HG02852 (cell line): ENCODE results near the gene AFG1L.
"Not testable (repeated sequence)": the region's sequence is repeated elsewhere in the genome, so short reads cannot be mapped to it uniquely, and the experiment has no call there.

Experiments used
- ATAC-seq: cut with Tn5 transposase; IDR thresholded peaks from one replicate; pipeline ENCODE4 v1.9.1; 2021; ENCODE audit warnings: mild to moderate bottlenecking, moderate library complexity; ENCODE audit not compliant: unreplicated experiment

AFG1L gene

DNA sequence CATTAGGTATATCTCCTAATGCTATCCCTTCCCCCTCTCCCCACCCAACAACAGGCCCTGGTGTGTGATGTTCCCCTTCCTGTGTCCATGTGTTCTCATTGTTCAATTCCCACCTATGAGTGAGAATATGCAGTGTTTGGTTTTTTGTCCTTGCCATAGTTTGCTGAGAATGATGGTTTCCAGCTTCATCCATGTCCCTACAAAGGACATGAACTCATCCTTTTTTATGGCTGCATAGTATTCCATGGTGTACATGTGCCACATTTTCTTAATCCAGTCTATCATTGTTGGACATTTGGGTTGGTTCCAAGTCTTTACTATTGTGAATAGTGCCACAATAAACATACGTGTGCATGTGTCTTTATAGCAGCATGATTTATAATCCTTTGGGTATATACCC, 154.9 kb downstream of the AFG1L start:
- ATAC-seq, result not testable (repeated sequence)

DNA sequence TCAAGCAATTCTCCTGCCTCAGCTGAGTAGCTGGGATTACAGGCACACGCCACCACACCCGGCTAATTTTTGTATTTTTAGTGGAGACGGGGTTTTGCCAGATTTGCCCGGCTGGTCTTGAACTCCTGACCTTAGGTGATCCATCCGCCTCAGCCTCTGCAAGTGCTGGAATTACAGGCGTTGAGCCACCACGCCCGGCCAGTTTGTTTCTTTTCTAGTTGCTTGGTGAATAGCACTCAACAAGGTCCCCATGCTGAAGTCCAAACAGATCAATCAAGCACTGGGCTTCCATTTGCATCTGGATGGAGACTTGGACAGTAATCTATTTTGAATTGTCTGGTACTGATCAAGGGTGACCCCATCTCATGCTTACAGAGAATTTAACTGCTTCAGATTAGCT, 157.0 kb downstream of the AFG1L start:
- ATAC-seq, result no peak

DNA sequence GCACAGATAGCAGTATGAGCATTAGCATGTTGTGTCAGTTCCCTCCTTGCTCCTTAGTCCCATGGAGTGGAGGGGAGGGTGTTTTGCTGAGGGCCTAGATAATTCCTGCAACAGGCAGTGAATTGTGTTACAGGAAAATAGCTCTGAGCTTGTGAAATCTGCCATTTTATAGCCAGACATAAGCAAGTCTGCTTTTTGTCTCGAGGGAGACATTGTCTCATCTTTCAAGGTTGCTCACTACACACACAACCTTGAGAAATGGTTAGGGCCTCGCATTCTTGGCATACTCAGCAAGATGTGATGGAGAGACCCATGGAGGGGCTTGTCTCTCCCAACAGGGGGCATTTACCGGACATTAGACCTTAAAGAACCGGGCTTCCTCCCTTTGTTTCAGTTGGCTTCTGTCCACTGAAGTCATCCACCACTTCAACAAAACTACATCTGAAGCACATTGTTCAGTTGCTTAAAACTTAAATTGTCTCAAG, 157.9 kb downstream of the AFG1L start:
- ATAC-seq, result no peak

DNA sequence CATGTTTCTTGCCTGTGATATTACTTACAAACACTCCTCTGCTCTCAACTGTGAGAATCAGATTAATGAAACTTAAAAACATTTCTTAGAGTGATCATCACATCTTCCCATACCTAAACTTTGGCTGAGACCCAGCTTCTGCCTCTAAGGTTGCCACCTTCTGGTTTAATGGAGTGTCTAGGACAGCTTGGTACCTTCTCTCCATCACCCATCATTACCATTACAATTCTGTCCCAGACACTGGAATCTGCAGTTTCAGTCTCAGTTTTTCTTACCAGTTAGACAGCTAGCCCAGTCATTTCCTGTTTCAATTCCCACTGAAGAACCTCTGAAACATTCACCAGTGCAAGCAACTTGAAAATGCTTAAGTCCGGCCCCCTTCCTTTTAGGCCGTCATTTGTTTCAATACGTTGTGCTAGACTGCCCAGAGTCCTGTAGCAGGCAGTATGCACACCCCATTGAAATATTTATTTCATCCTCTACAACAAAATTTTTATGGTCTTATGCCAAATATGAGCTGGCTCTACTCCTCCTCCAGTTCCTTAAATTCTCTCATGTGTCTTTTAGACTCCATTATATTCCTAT, 158.8 kb downstream of the AFG1L start:
- ATAC-seq, result no peak

DNA sequence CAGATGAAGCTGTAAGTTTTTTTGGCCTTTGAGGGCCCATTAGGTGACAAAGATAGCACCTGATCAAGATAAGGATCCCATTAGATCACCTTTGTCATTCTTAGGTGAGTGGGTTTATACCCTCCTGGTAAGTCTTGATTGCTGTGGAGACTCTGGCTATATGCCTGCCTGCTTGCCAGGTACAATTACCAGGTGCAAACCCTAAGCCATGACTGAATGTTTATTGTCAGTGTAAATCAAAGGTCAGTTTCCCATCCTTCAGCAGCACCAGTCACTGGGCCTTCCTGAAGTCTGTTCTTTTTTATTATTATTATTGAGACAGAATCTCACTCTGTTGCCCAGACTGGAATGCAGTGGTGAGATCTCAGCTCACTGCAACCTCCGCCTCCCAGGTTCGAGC, 159.5 kb downstream of the AFG1L start:
- ATAC-seq, result no peak

DNA sequence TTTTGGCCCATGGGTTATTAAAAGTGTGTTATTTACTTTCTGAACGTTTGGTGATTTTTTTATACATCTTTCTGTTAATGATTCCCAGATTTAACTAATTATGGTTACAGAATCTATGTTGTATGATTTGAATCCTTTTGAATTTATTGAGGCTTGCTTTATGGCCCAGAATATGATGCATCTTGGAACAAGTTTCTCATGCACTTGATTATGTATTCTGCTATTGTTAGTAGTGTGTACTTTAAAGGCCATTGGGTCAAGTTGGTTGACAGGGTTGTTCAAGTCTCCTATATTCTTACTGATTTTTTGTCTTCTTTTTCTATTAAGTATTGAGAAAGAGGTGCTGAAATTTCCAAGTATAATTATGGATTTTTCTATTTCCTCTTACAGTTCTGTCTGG, 160.8 kb downstream of the AFG1L start:
- ATAC-seq, result no peak

DNA sequence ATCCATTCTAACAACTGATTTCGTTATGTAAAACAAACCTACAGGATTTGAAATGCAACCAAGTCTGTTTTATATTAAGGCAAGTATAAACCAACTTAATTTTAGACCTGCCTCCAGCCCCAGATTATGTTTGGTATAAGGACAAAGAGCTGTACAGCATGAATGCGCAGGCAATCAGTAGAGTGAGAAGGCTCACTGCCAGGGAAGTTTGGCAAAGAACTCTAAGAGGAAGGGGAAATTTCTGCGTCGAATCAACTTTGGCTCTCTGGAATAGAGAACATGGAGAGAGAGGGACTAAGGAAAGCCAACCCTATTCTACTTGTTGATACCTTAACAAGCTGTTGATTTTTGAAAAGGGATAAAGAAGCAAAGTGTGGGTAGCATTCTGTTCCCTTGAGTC, 168.9 kb downstream of the AFG1L start:
- no peak for ATAC-seq

DNA sequence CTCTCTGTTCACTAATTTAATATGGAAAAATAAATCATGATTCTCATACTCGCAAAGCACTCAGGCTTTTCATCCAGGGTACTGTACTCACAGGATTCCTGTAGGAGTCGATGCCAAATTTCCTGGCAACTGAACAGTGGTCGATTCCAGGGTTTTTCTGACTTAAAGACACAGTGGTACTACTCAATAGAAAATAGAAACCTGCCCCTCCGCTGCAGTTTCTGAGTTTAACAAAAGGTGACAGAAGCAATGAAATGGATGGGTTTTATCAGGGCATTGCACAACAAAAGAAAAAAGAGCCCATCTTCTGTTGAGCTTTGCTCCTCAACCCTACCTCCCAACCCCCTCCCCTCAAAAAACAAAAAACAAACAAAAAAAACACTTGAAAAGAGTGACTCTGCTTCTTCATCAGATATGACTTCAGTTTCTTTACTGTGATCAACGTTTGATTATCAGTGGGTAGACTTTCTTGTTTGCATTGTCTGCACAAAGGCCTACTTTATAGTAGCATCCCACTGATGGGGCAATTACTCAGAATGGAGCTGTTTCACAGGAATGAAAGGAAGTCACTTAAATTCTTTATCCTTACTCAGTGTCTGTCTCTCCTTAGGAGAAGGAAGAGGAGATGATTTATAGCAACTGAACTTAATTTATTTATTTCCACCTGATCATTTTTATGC, 169.7 kb downstream of the AFG1L start:
- no peak for ATAC-seq

DNA sequence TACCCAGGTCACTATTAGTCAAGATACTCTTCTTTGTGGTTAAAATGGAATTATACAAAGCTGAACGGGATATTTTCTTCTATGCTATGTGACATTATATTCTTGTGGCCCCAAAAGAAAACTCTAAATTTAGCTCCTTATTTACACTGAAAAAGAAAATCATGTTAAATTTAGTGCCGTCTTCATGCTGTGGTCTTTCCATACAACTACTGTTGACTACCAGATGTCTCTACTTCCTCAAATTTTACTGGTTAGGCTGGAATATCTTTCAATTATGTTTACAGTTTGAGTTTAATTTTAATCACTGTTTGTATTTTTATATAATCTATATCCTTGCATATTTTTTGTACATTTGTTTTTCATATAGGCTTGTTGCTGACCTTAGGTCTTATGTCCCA, 170.2 kb downstream of the AFG1L start:
- ATAC-seq, result no peak

DNA sequence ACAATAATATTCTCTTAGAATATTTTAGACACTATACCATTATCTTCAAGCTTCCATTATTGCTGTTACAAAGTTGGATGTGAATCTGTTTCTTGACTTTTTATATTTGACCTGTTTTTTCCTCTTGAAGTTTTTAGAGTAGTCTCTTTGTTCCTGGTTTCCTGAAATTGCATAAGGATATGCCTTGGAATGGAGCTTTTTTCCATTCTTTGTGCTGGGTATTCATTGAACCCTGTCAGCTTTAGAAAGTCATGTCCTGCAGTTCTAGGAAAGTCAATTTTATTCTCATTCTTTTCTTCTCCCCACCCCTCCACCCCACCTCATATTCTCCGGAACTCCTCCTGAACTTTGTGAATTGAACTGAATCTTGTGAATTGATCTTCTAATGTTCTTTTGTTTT, 173.5 kb downstream of the AFG1L start:
- no peak for ATAC-seq

DNA sequence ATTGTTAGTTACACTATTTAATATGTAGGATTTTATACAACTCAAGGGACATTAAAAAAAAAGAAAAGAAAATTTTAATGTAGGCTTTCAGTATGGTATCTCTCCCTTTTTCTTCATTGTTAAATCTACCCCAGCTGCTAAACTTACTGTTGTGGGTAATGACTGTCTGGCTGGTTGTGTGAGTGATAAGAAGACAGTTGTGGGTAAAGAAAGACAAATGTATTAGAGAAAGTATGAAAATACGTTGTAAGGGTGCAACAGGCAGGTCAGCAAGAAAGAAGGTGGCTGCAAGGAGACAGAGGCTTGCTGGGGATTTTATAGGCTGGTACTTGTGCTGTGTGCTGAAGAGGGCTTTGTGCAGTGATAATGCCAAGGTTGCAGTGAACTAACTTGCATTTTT, 174.5 kb downstream of the AFG1L start:
- ATAC-seq, result no peak

DNA sequence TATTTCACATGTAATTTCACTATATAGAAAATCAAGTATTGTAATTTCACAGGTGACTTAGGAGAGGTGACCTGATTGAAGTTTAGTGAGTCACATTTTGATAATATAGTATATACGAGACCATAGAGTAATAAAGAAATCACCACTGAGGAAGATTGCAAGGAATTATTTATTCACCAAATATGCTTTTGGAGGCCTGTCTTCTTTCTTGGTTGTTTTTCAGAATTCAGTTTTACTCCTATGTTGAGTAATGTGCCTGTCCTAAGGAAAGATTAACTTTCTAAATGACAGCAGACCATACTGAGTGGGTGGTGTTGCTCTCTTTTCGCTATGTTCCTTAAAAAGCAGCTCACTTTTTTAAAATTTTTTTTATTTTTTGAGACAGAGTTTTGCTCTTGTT, 178.3 kb downstream of the AFG1L start:
- ATAC-seq, result no peak

DNA sequence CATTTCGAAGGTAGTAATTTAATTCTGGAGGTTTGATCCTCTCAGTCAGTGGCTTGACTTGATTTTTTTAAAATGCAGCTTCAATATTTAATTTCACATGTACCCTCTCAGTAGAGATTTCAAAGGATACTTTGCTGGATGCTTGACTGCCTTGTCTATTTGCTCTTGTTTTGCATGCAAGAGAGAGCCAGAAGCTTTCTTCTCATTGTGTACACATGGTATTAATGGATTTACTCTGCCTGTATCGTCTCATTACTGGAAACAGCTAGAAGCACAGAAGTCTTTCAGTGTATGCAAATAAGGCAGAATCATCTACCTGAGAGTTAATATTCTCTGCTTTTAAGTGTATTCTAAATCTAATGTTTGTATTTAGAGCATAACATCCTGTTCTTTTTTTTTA, 181.5 kb downstream of the AFG1L start:
- ATAC-seq, result no peak

DNA sequence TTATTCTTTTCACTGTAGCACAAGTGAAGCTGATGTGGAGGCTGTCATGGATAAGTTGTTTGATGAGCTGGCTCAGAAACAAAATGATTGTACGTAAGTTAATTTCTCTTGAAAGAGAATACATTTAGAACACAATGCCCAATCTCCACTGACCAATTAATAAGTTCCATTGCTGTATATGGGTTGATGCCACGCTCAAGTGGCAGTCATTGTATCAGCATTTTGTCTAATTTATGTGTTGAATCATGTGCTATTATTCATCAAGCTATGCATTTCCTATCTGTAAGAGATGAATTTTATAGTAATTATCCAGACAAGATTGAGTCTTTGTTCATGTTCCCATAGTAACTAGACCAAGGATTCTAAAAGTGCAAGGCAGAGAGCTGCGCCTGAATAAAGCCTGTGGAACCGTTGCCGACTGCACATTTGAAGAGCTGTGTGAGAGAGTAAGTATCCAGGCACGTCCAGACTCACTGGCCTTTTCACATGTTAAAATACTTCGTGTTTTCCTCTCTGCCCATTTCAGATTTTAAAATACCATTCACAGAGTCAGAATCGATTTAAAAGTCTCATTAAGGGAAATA, 182.1 kb downstream of the AFG1L start:
- ATAC-seq, result no peak

DNA sequence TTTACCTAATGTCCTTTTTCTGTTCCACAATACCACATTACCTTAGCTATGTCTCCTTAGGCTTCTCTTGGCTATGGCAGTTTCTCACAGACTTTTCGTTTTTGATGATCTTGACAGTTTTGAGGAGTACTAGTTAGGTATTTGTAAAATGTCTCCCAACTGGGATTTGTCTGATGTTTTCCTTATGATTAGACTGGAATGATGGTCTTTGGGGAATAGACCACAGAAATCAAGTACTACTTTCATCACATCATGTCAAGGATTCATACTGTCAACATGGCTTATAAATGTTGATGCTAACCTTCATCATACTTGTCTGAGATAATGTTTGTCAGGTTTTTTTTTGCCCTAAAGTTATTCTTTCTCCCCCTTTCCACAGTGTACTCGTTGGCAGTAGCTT, 187.7 kb downstream of the AFG1L start:
- ATAC-seq, result no peak

DNA sequence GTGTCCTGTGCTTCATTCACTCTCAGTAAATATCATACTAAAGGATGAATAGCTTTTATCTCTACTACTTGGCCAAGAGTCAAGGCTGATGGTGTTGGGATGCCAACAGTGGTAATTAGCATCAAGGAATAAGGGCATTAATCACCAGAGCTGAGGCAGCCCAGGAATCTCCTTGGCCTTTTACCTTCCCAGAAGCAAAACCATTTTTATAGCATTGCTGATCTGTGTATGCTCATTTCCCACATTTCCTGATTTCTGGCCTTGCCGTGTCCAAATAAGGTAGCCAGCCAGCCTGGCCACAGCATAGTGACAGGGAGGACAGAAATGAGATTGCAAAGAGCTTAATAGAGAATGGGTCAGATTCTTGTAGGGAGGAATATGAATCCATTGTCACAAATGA, 189.2 kb downstream of the AFG1L start:
- no peak for ATAC-seq

DNA sequence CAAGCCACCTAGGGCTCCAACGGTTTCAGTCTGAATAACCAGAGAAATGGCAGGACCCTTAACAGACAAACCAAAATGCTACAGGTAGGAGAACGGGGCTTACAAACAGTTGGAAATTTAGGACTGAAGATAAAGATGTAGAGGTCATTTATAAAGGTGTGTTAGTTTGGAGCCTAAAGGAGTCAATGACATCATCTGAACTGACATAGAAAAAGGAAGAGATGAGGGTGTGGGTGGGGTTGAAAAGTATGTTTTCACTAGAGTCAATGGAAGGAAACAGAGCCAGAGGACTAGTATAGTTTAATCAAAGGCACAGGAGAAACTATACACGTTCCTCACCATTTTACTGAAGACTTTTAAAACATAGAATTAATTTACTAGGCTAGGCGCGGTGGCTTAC, 194.8 kb downstream of the AFG1L start:
- ATAC-seq, result no peak

DNA sequence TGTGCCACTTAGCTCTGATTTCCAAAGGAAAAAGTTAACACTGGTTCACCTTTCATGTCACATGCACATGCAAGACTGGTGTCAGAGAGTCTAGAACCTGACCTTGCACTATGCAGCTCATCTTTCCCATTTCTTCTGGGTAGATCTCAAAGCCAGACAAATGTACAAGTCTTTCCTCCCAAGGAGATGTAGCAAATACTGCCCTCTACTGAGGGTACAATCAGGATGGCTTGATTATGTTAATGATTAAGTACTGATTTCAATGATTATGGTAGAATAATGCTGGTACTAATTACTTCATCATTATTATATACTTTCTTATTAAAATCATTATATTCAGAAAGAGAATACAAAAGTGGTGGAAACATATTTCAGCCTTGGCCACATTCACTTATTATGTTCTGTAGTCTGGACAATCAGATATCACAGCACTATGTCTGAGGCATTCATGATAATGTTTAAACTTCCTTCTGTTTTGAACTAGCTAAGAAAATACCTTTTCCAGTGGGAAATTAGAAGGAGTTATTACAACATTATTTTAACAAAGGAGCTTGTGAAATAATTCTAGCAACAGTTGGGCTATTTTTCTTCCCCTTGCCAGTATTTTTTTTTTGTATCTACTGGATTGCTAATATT, 197.4 kb downstream of the AFG1L start:
- ATAC-seq, result no peak

DNA sequence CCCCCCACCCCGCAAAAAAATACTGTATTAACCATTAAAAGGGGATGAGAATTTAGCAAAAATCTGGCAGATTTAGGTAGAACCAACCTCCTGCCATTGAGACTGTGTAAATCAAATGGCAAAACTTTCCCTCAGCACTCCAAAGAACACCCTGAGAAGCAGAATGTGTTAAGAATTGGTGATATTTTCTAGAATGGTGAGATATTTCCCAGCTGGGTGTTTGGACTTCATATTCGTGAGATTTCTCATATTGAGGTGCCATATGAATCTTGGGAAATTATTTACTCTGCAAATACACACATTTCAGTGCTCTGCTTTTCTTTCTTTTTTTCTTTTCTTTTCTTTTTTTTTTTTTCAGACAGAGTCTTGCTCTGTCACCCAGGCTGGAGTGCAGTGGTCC, 199.6 kb downstream of the AFG1L start:
- no peak for ATAC-seq

DNA sequence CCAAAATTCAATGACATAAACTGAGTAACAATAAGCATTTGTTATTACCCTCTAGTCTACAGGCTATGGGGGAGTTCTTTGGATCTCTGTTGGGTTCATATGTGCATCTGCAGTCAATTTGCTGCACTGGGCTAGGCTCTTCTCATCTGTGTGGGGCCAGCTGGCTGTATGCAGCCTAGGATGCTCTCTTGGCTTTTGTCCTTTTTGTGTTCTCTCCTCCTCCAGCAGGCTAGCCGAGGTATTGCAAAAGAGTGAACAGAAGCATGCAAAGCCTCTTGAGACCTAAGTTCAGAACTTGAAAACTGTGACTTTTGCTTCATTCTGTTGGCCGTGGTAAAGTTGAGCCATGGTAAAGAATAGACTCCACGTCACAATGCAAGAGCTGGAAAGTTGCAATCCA, 203.0 kb downstream of the AFG1L start:
- no peak for ATAC-seq

DNA sequence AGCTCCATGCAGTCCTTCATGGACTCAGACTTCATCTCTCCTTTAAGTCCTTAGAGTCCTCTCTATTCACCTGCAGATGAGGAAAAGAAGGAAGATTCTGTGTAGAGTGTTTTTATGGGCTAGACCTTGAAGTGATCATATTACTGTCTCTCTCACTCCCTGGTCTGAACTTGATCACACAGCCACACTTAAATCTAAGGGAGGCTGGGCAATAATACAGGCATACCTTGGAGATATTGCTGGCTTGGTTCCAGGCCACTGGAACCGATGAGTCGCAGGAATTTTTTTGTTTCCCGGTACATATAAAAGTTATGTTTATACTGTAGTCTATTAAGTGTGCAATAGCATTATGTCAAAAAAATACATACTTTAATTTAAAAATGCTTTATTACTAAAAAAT, 206.7 kb downstream of the AFG1L start:
- no peak for ATAC-seq

DNA sequence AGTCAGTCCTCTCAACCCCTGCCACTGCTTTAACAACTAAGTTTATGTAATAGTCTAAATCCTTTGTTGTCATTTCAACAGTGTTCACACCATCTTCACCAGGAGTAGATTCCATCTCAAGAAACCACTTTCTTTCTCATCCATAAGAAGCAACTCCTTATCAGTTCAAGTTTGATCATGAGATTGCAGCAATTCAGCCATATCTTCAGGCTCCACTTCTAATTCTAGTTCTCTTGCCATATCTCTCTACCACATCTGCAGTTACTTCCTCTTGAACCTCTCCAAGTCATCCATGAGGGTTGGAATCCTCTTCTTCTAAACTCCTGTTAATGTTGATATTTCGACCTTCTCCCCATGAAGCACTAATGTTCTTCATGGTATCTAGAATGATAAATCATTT, 208.0 kb downstream of the AFG1L start:
- no peak for ATAC-seq
